Lower lobe of right lung (tissue), 2 donors: Measurements from ENCODE around the gene DPF3. TPM values are rescaled to one million over a fixed set of nuclear protein-coding genes. Genes with fewer than 3 reads are reported as not detected.

Experiments used
- ATAC-seq, 2 donors: fragments of 200-7000 bp; cut with Tn5 transposase; one replicate each; pipeline ENCODE4 v1.9.1; 2020 to 2022; ENCODE audit warnings: mild to moderate bottlenecking in 2 of 2, moderate library complexity in 2 of 2
- DNase-seq: peaks from one replicate; pipeline ENCODE4 v3.0.0-alpha.2; 2020
- H3K27ac ChIP-seq: fragments of 200-600 bp; one replicate; pipeline ENCODE4 v1.8.0; 2022
- H3K27me3 ChIP-seq: fragments of 200-600 bp; one replicate; pipeline ENCODE4 v1.8.0; 2022; ENCODE audit warnings: low read depth
- H3K36me3 ChIP-seq: fragments of 200-600 bp; one replicate; pipeline ENCODE4 v1.8.0; 2022; ENCODE audit warnings: mild to moderate bottlenecking
- H3K4me1 ChIP-seq: fragments of 200-600 bp; one replicate; pipeline ENCODE4 v1.8.0; 2022
- H3K4me3 ChIP-seq: fragments of 200-600 bp; one replicate; pipeline ENCODE4 v1.8.0; 2022; ENCODE audit warnings: mild to moderate bottlenecking
- H3K9me3 ChIP-seq: fragments of 200-600 bp; one replicate; pipeline ENCODE4 v1.8.0; 2022
- intact Hi-C: fragments of 100-400 bp; cut with DNase I; formaldehyde crosslinking; loops from one replicate; pipeline ENCODE4 v1.11.0; 2022
- total RNA-seq: library from RNA; stranded (reverse); fragmentation: NEBNext Ultra II Directional; extraction: Animal tissue kit (Norgen Biotek cat#: 25700); gene quantifications from one replicate; pipeline ENCODE4 v1.2.1, GENCODE V29; 2021
- TF ChIP-seq, protein P1 (sequence below): fragments of 200-600 bp; IDR thresholded peaks from one replicate; pipeline ENCODE4 v1.8.0; 2022; ENCODE audit warnings: antibody characterized with exemption, mild to moderate bottlenecking
- donor health status: DM: no; HTN: yes; CAD: no; lungs with severe emphysema.

DPF3 gene
- total RNA-seq, 1 donor from 2014 or later: 0.59 TPM

- intact Hi-C loops: no loop called here
- H3K27me3 ChIP-seq: no peaks in the 10 kb centered on the region
- no peak overlapping the region for H3K4me3 ChIP-seq
- TF ChIP-seq, protein P1, sequence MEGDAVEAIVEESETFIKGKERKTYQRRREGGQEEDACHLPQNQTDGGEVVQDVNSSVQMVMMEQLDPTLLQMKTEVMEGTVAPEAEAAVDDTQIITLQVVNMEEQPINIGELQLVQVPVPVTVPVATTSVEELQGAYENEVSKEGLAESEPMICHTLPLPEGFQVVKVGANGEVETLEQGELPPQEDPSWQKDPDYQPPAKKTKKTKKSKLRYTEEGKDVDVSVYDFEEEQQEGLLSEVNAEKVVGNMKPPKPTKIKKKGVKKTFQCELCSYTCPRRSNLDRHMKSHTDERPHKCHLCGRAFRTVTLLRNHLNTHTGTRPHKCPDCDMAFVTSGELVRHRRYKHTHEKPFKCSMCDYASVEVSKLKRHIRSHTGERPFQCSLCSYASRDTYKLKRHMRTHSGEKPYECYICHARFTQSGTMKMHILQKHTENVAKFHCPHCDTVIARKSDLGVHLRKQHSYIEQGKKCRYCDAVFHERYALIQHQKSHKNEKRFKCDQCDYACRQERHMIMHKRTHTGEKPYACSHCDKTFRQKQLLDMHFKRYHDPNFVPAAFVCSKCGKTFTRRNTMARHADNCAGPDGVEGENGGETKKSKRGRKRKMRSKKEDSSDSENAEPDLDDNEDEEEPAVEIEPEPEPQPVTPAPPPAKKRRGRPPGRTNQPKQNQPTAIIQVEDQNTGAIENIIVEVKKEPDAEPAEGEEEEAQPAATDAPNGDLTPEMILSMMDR: no peak
- no peaks in the 10 kb centered on the region for H3K4me1 ChIP-seq
- no peak overlapping the region for H3K27ac ChIP-seq
- no peak for DNase-seq
- no peaks in the 10 kb centered on the region for H3K9me3 ChIP-seq
- ATAC-seq: no peak
- H3K36me3 ChIP-seq: no peaks in the 10 kb centered on the region
Measured at GRCh38 chr14:72738161-72738611, 155.7 kb downstream of the DPF3 start.

DNA sequence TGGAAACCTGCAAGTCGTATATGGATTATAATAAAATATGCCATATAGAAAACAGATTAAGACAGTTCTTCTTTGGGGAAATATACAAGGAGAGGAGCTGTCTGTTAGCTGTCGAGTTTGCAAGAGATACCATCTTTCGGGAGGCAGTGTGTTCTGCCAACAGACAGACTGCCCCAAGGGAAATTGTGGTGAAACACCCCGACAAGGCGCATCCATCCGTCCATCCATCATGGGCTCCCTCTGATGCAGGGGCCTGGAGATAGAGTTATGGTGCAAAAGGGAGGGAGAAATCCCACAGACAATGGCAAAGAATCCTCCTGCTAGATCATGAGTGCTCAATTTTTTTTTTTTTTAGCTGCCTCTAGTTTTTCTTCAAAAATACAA is 156.3 kb downstream of the DPF3 start:
- Histone ChIP-seq H3K4me1 (no peaks in the 10 kb centered on the region), H3K4me3 (no peak overlapping the region), H3K36me3 (no peaks in the 10 kb centered on the region), H3K9me3 (no peaks in the 10 kb centered on the region), H3K27me3 (no peaks in the 10 kb centered on the region), H3K27ac (no peak overlapping the region)
- TF ChIP-seq, protein P1: no peak
- ATAC-seq (no peak), DNase-seq (no peak)
- intact Hi-C loops: no loop called here

- TF ChIP-seq, protein P1: no peak
- Histone ChIP-seq H3K27ac (no peak overlapping the region), H3K27me3 (no peaks in the 10 kb centered on the region), H3K4me1 (no peaks in the 10 kb centered on the region), H3K9me3 (no peaks in the 10 kb centered on the region), H3K4me3 (no peak overlapping the region), H3K36me3 (no peaks in the 10 kb centered on the region)
- DNase-seq (no peak), ATAC-seq (no peak)
- intact Hi-C loops: no loop called here
Measured at GRCh38 chr14:72736786-72737559, 156.9 kb downstream of the DPF3 start.

- Histone ChIP-seq H3K27me3 (no peaks in the 10 kb centered on the region), H3K4me3 (no peak overlapping the region), H3K9me3 (no peaks in the 10 kb centered on the region), H3K4me1 (no peaks in the 10 kb centered on the region), H3K36me3 (no peaks in the 10 kb centered on the region), H3K27ac (no peak overlapping the region)
- DNase-seq: no peak
- TF ChIP-seq, protein P1: no peak
- intact Hi-C loops: no loop called here
- no peak for ATAC-seq
Measured at GRCh38 chr14:72736308-72736707, 157.6 kb downstream of the DPF3 start.

GRCh38 chr14:72732022-72732780 is 161.7 kb downstream of the DPF3 start:
- no peak overlapping the region for H3K27ac ChIP-seq
- no peak for ATAC-seq
- no peaks in the 10 kb centered on the region for H3K36me3 ChIP-seq
- H3K27me3 ChIP-seq: no peaks in the 10 kb centered on the region
- no peak overlapping the region for H3K4me3 ChIP-seq
- H3K4me1 ChIP-seq: no peaks in the 10 kb centered on the region
- DNase-seq: no peak
- intact Hi-C loops: no loop called here
- TF ChIP-seq, protein P1: no peak
- no peaks in the 10 kb centered on the region for H3K9me3 ChIP-seq
